Activated CD8-positive, alpha-beta memory T cell treated with anti-CD3 and anti-CD28 coated beads for 1 hour (primary cell): Measurements from ENCODE around the gene DISP3.

ENCODE experiments used
- DNase-seq, 2 donors: peaks; one replicate each; pipeline ENCODE4 v3.0.0-alpha.2; 2020; ENCODE audit warnings: low read depth in 1 of 2; ENCODE audit errors: extremely low read depth in 1 of 2

Gene DISP3

GRCh38 chr1:11540773-11541160, 61.8 kb downstream of the DISP3 start:
- DNase-seq = no peak

GRCh38 chr1:11541236-11541635, 62.3 kb downstream of the DISP3 start:
- DNase-seq = no peak

GRCh38 chr1:11541956-11542355, 63.0 kb downstream of the DISP3 start:
- DNase-seq = no peak

GRCh38 chr1:11543392-11543791, 64.4 kb downstream of the DISP3 start:
- DNase-seq = no peak

GRCh38 chr1:11543796-11544195, 64.8 kb downstream of the DISP3 start:
- DNase-seq = no peak

GRCh38 chr1:11546456-11546855, 67.5 kb downstream of the DISP3 start:
- no peak for DNase-seq

GRCh38 chr1:11550664-11551283, 71.8 kb downstream of the DISP3 start:
- DNase-seq = no peak

- DNase-seq = no peak
Observed at GRCh38 chr1:11558276-11558675, 79.3 kb downstream of the DISP3 start.

GRCh38 chr1:11558871-11559590, 80.1 kb downstream of the DISP3 start:
- no peak for DNase-seq

GRCh38 chr1:11559591-11559970, 80.6 kb downstream of the DISP3 start:
- no peak for DNase-seq

GRCh38 chr1:11560061-11560460, 81.1 kb downstream of the DISP3 start:
- DNase-seq = no peak

- no peak for DNase-seq
Observed at GRCh38 chr1:11561740-11562139, 82.8 kb downstream of the DISP3 start.

- DNase-seq = no peak
Observed at GRCh38 chr1:11562664-11563063, 83.7 kb downstream of the DISP3 start.

GRCh38 chr1:11563560-11564069, 84.7 kb downstream of the DISP3 start:
- DNase-seq = no peak

- DNase-seq = no peak
Observed at GRCh38 chr1:11564237-11564636, 85.3 kb downstream of the DISP3 start.

- no peak for DNase-seq
Observed at GRCh38 chr1:11566042-11566850, 87.3 kb downstream of the DISP3 start.

GRCh38 chr1:11567244-11568065, 88.5 kb downstream of the DISP3 start:
- DNase-seq = no peak

- no peak for DNase-seq
Observed at GRCh38 chr1:11568687-11569086, 89.7 kb downstream of the DISP3 start.

GRCh38 chr1:11569551-11569950, 90.6 kb downstream of the DISP3 start:
- no peak for DNase-seq

GRCh38 chr1:11569954-11570353, 91.0 kb downstream of the DISP3 start:
- DNase-seq = no peak

GRCh38 chr1:11570821-11571380, 91.9 kb downstream of the DISP3 start:
- DNase-seq = no peak
